ENCODE data around the gene SDCBP2.

SDCBP2 gene

GRCh38 chr20:1333462-1334369 is 4.8 kb upstream of the SDCBP2 start:
- no peak for DNase-seq (ENCODE audit: low spot score)
- no peak overlapping the region for H3K4me3 ChIP-seq
- no peak overlapping the region for H3K27ac ChIP-seq
- TF ChIP-seq CTCF (IDR thresholded peaks at IDR 0.05), result no peak

GRCh38 chr20:1332749-1333300 is 3.9 kb upstream of the SDCBP2 start:
- no peak for TF ChIP-seq CTCF (IDR thresholded peaks at IDR 0.05)
- DNase-seq (ENCODE audit: low spot score), result no peak
- H3K27ac ChIP-seq, result no peak overlapping the region
- H3K4me3 ChIP-seq, result no peak overlapping the region

GRCh38 chr20:1331801-1332453 is 3.0 kb upstream of the SDCBP2 start:
- TF ChIP-seq CTCF (IDR thresholded peaks at IDR 0.05), result no peak
- no peak overlapping the region for H3K27ac ChIP-seq
- no peak overlapping the region for H3K4me3 ChIP-seq
- no peak for DNase-seq (ENCODE audit: low spot score)

- H3K4me3 ChIP-seq, result no peak overlapping the region
- peak overlapping the region in 1 of 2 donors; percentile 74 for H3K27ac ChIP-seq
- peak; percentile 57 for DNase-seq (ENCODE audit: low spot score)
- TF ChIP-seq CTCF (IDR thresholded peaks at IDR 0.05), result no peak
Observed at GRCh38 chr20:1331101-1331500, 2.2 kb upstream of the SDCBP2 start.

- peak; percentile 78 for DNase-seq (ENCODE audit: low spot score)
- no peak overlapping the region for H3K4me3 ChIP-seq
- no peak for TF ChIP-seq CTCF (IDR thresholded peaks at IDR 0.05)
- H3K27ac ChIP-seq, result peak overlapping the region in 1 of 2 donors; percentile 74
Observed at GRCh38 chr20:1330075-1330830, 1.3 kb upstream of the SDCBP2 start.

GRCh38 chr20:1327827-1328679 is 886 bp downstream of the SDCBP2 start:
- peak overlapping the region; percentile 9 to 99 for H3K27ac ChIP-seq
- peak; percentile 68 for DNase-seq (ENCODE audit: low spot score)
- no peak for TF ChIP-seq CTCF (IDR thresholded peaks at IDR 0.05)
- H3K4me3 ChIP-seq, result no peak overlapping the region
